GM12892 (cell line): Measurements from ENCODE around the gene KRT6B.

Experiments used
- POLR2A ChIP-seq: IDR thresholded peaks from 2 replicates; pipeline ENCODE4 v1.6.1; 2011; ENCODE audit warnings: low read depth, low read length, control low read depth
- POLR2AphosphoS5 ChIP-seq: IDR thresholded peaks from 2 replicates; pipeline ENCODE4 v1.6.1; 2011; ENCODE audit warnings: low read depth, low read length, control low read depth
- TAF1 ChIP-seq: IDR thresholded peaks from 2 replicates; pipeline ENCODE4 v1.6.1; 2011; ENCODE audit warnings: low read depth, mild to moderate bottlenecking, control low read depth, low read length, borderline replicate concordance

DNA sequence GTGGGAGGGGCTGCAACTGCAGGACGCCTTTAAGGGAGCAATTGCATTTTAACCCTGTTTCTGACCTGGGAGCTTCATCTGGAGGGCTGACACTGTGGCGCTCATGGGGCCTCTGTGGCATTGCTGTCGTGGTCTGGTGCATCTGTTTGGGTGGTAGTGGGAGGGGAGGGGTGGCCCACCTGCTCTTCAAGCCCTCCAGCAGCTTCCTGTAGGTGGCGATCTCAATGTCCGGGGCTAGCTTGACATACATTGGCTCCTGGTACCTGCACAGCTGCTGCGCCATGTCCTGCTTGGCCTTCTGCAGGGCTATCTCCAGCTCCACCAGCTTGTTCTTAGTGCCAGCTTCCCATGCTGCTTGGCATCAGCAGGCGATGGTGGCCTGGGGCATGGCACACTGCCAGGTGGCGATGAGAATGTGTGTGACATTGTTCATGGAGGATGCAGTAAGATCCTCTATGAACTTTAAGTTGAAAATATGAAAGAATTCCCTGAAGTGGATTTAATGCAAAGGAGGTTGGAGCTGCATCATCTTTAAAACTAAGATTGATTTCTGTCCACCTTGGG lies 38.1 kb downstream of the KRT6B start:
- TF ChIP-seq POLR2A (no peak), POLR2AphosphoS5 (no peak), TAF1 (no peak)
